ENCODE measurements around the gene ZBTB42.
"Not testable (repeated sequence)": the region's sequence is repeated elsewhere in the genome, so short reads cannot be mapped to it uniquely, and the experiment has no call there.

Gene ZBTB42

GRCh38 chr14:104810316-104810715, 9.4 kb downstream of the ZBTB42 start:
- DNase-seq (ENCODE audit: low spot score), result no peak

- no peak for DNase-seq (ENCODE audit: low spot score)
Measured at GRCh38 chr14:104813286-104813685, 12.4 kb downstream of the ZBTB42 start.

- DNase-seq (ENCODE audit: low spot score), result not testable (repeated sequence)
Measured at GRCh38 chr14:104814701-104815100, 13.8 kb downstream of the ZBTB42 start.

- peak; percentile 16 for DNase-seq (ENCODE audit: low spot score)
Measured at GRCh38 chr14:104816616-104816884, 15.6 kb downstream of the ZBTB42 start.

GRCh38 chr14:104817930-104818713, 17.2 kb downstream of the ZBTB42 start:
- DNase-seq (ENCODE audit: low spot score), result no peak

GRCh38 chr14:104818714-104819161, 17.8 kb downstream of the ZBTB42 start:
- DNase-seq (ENCODE audit: low spot score), result no peak

GRCh38 chr14:104819361-104819781, 18.5 kb downstream of the ZBTB42 start:
- no peak for DNase-seq (ENCODE audit: low spot score)

GRCh38 chr14:104820669-104821228, 19.8 kb downstream of the ZBTB42 start:
- peak; percentile 70 for DNase-seq (ENCODE audit: low spot score)

- DNase-seq (ENCODE audit: low spot score), result no peak
Measured at GRCh38 chr14:104821229-104821945, 20.5 kb downstream of the ZBTB42 start.

GRCh38 chr14:104821971-104822608, 21.2 kb downstream of the ZBTB42 start:
- DNase-seq (ENCODE audit: low spot score), result no peak

GRCh38 chr14:104822821-104823615, 22.1 kb downstream of the ZBTB42 start:
- no peak for DNase-seq (ENCODE audit: low spot score)

- DNase-seq (ENCODE audit: low spot score), result no peak
Measured at GRCh38 chr14:104824353-104824997, 23.6 kb downstream of the ZBTB42 start.

- DNase-seq (ENCODE audit: low spot score), result peak; percentile 96
Measured at GRCh38 chr14:104826189-104826860, 25.4 kb downstream of the ZBTB42 start.

GRCh38 chr14:104826861-104827176, 25.9 kb downstream of the ZBTB42 start:
- DNase-seq (ENCODE audit: low spot score), result peak; percentile 12

GRCh38 chr14:104827177-104828055, 26.5 kb downstream of the ZBTB42 start:
- DNase-seq (ENCODE audit: low spot score), result peak; percentile 77

GRCh38 chr14:104830781-104831180, 29.9 kb downstream of the ZBTB42 start:
- DNase-seq (ENCODE audit: low spot score), result no peak

GRCh38 chr14:104836171-104836935, 35.5 kb downstream of the ZBTB42 start:
- DNase-seq (ENCODE audit: low spot score), result not testable (repeated sequence)

- DNase-seq (ENCODE audit: low spot score), result no peak
Measured at GRCh38 chr14:104841730-104842129, 40.8 kb downstream of the ZBTB42 start.

- no peak for DNase-seq (ENCODE audit: low spot score)
Measured at GRCh38 chr14:104843006-104843405, 42.1 kb downstream of the ZBTB42 start.

Measured in GM03348 (cell line).